HS-5 (cell line): Measurements from ENCODE around the gene KCNK7.

Experiments used
- DNase-seq: peaks from one replicate; pipeline ENCODE4 v3.0.0-alpha.2; 2012; ENCODE audit warnings: low read depth

KCNK7 gene

GRCh38 chr11:65586676-65587075 lies 8.9 kb downstream of the KCNK7 start:
- DNase-seq, result no peak

- no peak for DNase-seq
These were observed 9.4 kb downstream of the KCNK7 start for GRCh38 chr11:65586247-65586630.

DNA sequence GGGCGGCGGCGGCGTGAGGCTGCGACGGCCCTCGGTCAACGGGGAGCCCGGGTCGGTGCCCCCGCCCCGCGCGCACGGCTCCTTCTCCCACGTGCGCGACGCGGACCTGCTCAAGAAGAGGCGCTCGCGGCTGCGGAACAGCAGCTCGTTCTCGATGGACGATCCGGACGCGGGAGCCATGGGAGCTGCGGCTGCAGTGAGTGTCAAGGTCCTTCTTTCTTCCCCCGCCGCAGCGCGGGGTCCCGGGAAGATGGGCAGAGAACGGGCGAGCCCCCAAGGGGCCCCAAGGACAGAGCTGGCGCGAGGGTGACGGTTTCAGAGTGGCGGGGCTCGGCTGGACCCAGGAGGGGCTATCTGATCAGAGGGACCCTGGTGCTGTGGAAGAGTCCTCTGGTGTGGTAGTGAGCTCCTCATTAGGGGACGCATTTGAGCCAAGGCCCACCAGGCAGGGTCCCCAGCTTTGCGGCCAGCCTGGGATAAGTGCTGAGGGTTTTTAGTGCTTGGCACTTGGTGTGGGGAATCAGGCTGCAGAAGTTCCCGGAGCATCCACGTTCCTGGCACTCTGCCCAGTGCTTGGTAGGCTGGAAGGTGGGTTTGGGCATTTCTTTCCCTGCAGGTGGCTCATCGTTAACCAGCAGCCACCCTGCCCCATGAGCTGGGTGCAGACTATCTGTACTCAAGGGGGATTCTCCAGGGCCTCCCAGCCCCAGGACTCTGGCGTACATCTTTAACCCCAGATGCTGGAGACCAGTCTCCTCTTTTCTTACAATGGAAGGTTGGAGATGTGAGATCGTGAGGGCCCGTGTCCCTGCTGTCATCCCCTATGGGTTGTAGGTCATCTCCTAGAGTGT lies 10.0 kb downstream of the KCNK7 start:
- DNase-seq, result no peak

DNA sequence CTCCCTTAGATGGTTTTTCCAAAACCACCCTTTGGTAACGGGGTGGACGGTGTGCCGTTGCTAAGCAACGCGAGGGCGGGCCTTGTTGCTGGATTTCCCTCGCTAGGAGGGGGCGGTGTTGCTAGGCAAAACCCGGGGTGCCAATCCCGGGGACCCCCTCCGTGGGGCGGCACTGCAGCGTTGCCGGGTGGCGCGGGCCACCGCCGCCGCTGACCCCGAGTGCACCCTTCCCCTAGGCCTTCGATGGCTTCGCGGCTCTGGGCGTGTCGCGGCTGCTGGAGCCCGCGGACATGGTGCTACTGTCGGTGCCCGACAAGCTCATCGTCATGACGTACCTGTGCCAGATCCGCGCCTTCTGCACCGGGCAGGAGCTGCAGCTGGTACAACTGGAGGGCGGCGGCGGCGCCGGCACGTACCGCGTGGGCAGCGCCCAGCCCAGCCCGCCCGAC lies 10.9 kb downstream of the KCNK7 start:
- no peak for DNase-seq

DNA sequence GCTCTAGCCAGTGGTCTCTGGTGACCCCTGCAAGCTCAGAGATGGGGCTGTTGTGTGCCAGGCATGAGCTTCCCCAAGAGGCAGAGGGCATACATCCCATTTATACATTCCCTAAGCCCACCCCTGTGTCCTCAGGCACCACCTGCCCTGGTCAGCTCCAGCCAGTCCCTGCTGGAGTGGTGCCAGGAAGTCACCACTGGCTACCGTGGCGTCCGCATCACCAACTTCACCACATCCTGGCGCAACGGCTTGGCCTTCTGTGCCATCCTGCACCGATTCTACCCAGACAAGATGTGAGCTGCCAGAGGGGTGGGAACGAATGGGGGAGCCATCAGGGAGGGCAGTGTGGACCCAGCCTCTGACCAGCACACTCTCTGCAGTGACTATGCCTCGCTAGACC lies 11.5 kb downstream of the KCNK7 start:
- no peak for DNase-seq

DNA sequence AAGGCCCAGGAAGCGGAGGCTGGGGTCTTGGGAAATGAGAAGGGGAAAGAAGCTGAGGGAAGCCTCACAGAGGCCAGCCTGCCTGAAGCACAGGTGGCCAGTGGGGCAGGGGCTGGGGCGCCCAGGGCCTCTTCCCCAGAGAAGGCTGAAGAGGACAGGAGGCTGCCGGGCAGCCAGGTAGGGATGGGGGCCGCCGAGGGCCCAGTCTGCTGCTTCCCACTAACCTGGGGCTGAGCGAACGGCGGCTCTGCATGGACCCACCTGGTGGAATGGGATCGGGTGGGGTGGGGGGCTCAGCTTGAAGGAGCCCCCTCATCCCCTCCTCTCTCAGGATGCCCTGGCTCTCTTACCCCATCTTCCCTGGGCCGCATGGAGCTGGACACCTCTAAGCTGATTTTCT lies 12.0 kb downstream of the KCNK7 start:
- DNase-seq, result no peak

DNA sequence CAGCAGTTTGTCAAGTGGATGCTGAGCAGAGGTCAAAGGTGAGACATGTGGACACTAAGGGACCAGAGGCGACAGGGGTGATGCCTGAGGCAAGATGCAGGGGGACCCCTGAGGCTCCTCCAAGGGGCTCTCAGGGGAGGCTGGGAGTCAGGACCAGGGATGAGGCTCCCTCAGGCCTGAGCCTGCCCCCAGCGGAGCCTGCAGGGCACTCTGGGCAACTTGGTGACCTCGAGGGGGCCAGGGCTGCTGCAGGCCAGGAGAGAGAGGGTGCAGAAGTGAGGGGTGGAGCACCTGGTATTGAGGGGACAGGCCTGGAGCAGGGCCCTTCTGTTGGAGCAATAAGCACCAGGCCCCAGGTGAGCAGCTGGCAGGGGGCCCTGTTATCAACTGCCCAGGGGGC lies 13.7 kb downstream of the KCNK7 start:
- no peak for DNase-seq

- no peak for DNase-seq
These were observed 14.8 kb downstream of the KCNK7 start for GRCh38 chr11:65580756-65581155.

DNA sequence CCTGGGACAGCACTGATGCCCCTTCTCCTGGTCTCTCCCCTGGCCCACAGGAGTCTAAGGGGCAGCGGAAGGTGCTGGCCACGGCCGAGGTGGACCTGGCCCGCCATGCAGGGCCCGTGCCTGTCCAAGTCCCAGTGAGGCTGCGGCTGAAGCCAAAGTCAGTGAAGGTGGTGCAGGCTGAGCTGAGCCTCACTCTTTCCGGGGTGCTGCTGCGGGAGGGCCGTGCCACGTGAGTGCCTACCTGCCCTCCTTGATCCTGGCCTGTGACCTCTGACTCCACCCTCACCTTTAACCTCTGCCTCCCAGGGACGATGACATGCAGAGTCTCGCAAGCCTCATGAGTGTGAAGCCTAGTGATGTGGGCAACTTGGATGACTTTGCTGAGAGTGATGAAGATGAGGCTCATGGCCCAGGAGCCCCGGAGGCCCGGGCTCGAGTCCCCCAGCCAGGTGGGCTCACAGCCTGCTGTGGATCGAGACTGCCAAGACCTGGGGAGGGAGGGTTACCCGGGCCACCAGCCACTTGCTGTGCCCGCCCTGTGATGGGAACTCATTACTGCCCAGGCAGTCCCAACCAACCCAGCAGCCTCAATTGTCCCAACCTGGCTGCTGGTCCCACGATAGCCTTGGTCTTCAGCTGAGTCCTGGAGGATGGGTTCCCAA lies 15.4 kb downstream of the KCNK7 start:
- no peak for DNase-seq

- no peak for DNase-seq
These were observed 16.3 kb downstream of the KCNK7 start for GRCh38 chr11:65579291-65579690.

DNA sequence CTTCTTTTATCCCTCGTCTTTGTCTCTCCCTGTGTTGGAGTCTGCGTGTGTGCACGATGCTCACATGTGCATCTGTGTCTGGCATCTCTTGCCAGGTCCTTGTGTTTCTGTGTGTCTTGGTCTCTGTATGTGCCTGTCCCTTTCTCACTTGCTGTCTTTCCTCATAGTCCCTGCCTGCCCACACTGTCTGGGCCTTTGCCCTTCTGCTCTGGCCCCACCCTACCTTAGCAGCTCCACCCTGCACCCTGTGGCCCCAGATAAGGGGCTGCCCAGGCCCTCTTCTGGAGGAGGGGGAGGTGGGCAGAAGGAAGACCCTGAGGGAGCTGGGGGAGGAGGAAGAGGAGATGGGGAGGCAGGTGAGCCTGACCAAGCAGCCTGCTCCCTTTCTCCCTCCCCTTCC lies 16.9 kb downstream of the KCNK7 start:
- DNase-seq, result no peak

DNA sequence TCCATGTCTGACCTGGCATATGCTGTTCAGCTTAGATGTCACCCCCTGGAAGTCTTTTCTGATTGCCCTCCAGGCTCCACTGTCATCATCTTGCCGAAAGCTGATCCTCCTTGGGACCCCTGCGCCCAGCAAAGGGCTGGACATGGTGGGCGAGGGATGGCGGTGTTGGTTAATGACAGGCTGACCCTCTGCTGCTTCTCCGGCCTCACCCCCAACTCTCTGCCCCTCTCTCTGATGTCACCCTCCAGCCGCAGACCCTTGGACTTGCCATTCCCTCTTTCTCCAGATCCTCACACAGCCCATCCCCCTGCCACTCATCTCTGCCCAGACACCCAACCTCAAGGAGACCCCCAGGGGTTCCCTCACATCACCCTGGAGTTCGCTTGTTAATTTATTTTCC lies 17.5 kb downstream of the KCNK7 start:
- no peak for DNase-seq

DNA sequence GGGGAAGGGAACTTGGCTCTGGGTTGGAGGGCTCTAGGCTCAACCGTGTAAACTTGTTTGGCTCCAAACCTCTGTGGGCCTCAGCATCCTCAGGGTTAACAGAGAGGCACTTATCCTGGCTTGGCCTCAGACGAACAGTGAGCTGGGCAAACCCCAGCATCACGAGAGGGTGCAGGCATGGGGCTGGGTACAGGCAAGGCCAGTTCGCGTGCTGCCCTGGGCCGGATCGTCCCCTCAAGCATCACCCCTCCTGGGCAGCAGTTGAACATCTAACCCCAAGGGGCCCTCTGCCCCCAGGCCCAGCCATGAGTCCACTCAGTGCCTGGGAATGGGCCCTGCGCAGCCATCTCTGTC lies 17.9 kb downstream of the KCNK7 start:
- no peak for DNase-seq

DNA sequence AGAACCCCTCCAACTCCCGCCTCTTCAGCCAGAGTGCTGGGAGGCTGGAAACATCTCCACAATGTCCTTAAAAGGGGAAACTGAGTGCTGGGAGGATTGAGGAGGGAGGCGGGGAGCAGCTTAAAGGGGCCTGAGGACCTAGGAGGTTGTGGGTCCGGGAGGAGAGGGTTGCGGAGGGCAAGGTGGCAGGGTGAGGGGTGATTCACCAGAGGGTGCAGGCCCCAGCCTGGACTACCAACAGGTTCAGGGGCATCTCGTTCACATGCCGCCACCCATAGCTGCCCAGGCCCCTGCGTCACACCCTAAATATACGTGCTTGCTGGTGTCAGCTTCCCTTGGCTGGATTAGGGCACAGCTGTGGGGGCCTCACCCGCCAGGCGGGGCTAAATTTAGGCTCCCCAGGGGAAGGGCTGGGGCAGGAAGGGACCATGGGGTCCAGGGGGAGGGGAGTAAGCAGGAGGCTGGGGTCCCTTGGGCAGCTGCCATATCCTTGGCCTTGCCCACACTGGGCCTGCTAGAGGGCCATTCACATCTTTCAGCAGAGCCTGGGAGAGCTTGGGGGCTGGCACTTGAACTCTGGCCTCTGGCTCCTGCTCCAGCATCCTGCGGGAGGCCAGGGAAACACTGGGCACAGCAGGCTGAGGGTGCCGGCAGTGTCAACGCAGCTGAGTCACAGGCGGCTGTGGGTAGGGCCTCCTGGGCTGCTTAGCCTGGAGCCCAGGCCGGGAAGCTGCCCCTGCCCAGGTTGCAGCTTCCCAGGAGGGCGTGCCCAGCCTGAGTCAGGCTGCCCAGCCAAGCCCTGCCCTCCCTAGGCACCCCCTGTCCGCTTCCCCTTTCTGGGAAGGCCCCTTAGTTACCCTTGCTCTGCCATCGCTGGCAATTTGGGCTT lies 18.5 kb downstream of the KCNK7 start:
- DNase-seq, result no peak

DNA sequence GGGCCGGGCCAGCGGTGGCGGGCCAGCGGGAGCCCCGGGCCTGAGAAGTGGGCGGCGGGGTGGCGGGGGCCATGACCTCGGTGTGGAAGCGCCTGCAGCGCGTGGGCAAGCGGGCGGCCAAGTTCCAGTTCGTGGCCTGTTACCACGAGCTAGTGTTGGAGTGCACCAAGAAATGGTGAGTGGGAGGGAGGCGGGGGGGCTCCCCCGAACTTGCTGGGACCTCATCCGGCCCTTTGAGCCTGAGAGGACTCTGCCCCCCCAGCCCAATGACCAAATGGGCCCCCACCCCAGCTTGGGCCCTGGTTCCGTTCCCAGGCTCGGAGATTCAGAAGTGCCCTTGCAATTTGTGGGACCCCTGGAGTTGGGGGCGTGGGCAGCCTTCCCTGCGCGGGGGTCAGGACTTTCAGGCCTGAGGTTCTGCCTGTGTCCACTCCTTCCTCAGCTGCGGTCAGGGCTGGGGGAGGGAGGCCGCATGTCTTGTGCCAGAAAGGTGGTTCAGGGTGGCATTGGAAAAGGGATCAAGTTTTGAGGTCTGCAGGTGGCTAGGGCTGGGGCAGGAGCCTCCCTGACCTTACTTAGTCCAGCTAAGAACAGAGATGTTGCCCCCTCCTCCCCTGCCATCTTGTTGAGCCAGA lies 19.3 kb downstream of the KCNK7 start:
- DNase-seq, result no peak

- no peak for DNase-seq
These were observed 19.9 kb downstream of the KCNK7 start, which contains the start of gene EHBP1L1 for GRCh38 chr11:65575568-65576231. TSS of gene EHBP1L1 (plus strand) at chr11:65576053. CDS start at chr11:65576303, 250 bp downstream.

GRCh38 chr11:65574811-65575567 lies 20.6 kb downstream of the KCNK7 start:
- DNase-seq, result no peak

DNA sequence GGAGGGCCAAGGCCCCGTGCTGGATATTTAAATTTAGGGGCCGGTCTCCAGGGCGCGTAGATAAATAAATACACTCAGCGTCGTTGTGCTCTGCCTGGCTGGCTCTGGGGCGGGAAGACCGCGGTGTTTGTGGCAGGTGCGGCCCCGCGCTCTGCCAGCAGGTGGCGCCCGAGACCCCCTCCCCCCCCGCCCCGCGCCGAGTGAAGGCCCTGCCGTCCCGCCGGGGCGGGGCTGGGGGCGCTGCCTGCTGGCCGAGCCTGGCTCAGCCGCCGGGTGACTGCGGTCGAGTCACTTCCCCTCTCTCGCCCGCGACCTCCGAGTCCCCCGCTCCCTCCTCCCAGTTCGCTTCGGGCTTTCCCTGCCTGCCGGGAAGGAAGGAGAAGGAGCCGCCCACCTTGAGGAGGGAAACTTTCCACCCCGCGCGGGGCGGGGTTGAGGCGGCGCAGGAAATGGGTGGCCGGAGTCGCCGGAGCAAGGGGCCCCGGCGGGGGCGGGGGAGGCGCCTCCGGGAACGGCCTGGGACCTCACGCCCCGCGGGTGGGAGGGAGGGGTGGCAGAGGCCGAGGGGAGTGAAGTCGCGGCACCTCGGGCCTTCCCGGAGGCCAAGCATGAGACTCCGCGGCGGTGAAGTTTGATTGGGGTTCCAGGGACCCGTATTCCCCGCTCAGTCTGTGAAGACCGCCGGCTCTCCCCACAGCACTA lies 21.3 kb downstream of the KCNK7 start:
- peak; percentile 82 for DNase-seq

DNA sequence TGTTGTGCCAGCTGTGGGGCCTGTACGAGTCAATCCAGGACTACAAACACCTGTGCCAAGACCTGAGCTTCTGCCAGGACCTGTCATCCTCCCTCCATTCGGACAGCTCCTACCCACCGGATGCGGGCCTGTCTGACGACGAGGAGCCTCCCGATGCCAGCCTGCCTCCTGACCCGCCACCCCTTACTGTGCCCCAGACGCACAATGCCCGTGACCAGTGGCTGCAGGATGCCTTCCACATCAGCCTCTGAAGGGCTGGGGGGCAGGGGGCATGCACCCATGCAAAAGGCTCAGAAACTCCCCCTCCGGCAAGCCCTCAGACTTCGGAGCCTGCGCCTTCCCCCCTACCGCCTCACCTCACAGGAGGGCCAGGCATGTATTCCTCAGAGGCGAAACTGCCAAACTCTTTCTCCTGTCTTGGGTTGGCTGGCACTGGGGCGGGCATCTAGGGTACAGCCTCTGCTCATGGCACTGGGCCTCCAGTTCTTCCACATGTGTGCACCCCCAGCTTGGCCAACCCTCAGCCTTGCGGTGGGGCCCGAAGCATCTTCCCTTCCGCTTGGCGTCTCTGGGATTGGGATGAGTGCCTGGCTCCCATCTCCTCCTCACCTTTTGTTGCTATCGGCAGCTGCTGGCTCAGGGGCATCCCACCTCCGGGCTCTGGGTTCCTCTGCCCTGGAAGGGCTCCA lies 22.1 kb downstream of the KCNK7 start:
- no peak for DNase-seq
